MM.1S (cell line): Measurements from ENCODE around the gene PPP2R3B.

Experiments used
- DNase-seq: peaks from one replicate; pipeline ENCODE4 v3.0.0-alpha.2; 2015
- H2AFZ ChIP-seq: fragments of 300-600 bp; sonication (generic); 2 replicates; pipeline ENCODE4 v1.6.0; 2016; ENCODE audit warnings: antibody characterized with exemption, low read length
- H3F3A ChIP-seq: fragments of 300-600 bp; sonication (generic); 2 replicates; pipeline ENCODE4 v1.6.1; 2016; ENCODE audit warnings: mild to moderate bottlenecking, antibody characterized with exemption, low read length, moderate library complexity, mixed read lengths; ENCODE audit not compliant: insufficient read depth
- H3K27ac ChIP-seq: fragments of 300-600 bp; sonication (generic); 2 replicates; pipeline ENCODE4 v1.5.1; 2016; ENCODE audit warnings: mild to moderate bottlenecking, low read length
- H3K27me3 ChIP-seq: fragments of 300-600 bp; sonication (generic); replicated peaks from 2 replicates; pipeline ENCODE4 v1.6.0; 2016; ENCODE audit warnings: low read length; ENCODE audit not compliant: insufficient read depth
- H3K36me3 ChIP-seq: fragments of 300-600 bp; sonication (generic); replicated peaks from 2 replicates; pipeline ENCODE4 v1.6.1; 2016; ENCODE audit warnings: mild to moderate bottlenecking, low read length, mixed read lengths; ENCODE audit not compliant: insufficient read depth
- H3K4me1 ChIP-seq: fragments of 300-600 bp; sonication (generic); 2 replicates; pipeline ENCODE4 v1.6.1; 2016; ENCODE audit warnings: low read length, mixed read lengths
- H3K4me2 ChIP-seq: fragments of 300-600 bp; sonication (generic); 2 replicates; pipeline ENCODE4 v1.6.0; 2016; ENCODE audit warnings: low read depth, low read length
- H3K4me3 ChIP-seq: fragments of 300-600 bp; sonication (generic); 2 replicates; pipeline ENCODE4 v1.5.1; 2016; ENCODE audit warnings: low read length, mixed read lengths
- H3K79me2 ChIP-seq: fragments of 300-600 bp; sonication (generic); 2 replicates; pipeline ENCODE4 v1.6.1; 2016; ENCODE audit warnings: mixed run types, low read length, mixed read lengths
- H3K9ac ChIP-seq: fragments of 300-600 bp; sonication (generic); 2 replicates; pipeline ENCODE4 v1.6.1; 2016; ENCODE audit warnings: low read length, mixed read lengths
- H3K9me2 ChIP-seq: fragments of 300-600 bp; sonication (generic); replicated peaks from 2 replicates; pipeline ENCODE4 v1.6.1; 2016; ENCODE audit warnings: mild to moderate bottlenecking, low read length, mixed read lengths; ENCODE audit not compliant: insufficient read depth
- H3K9me3 ChIP-seq: fragments of 300-600 bp; sonication (generic); replicated peaks from 2 replicates; pipeline ENCODE4 v1.6.1; 2016; ENCODE audit warnings: mild to moderate bottlenecking, low read length, mixed read lengths; ENCODE audit not compliant: insufficient read depth
- H4K20me1 ChIP-seq: fragments of 300-600 bp; sonication (generic); 2 replicates; pipeline ENCODE4 v1.6.1; 2016; ENCODE audit warnings: mild to moderate bottlenecking, low read length, moderate library complexity, mixed read lengths; ENCODE audit not compliant: insufficient read depth
- CTCF ChIP-seq: fragments of 300-600 bp; sonication (generic); IDR thresholded peaks from 2 replicates; pipeline ENCODE4 v1.5.1; 2016; ENCODE audit warnings: antibody characterized with exemption, low read length, mixed read lengths
- EZH2 ChIP-seq: fragments of 300-600 bp; sonication (generic); optimal IDR thresholded peaks from 2 replicates; pipeline ENCODE3; 2017; ENCODE audit warnings: low read depth, mild to moderate bottlenecking, antibody characterized with exemption, low read length, mixed read lengths
- EZH2phosphoT487 ChIP-seq: fragments of 300-600 bp; sonication (generic); IDR thresholded peaks from 2 replicates; pipeline ENCODE4 v1.6.1; 2018; ENCODE audit warnings: antibody characterized with exemption, low read length

Gene PPP2R3B

GRCh38 chrX:363621-364375, 22.9 kb downstream of the PPP2R3B start:
- Histone ChIP-seq H3K27me3 (no peaks in the 10 kb centered on the region), H3K27ac (no peak overlapping the region), H3K4me2 (no peak overlapping the region), H3K36me3 (no peaks in the 10 kb centered on the region), H3F3A (no peaks in the 10 kb centered on the region), H3K4me1 (no peaks in the 10 kb centered on the region), H2AFZ (no peak overlapping the region), H3K9me3 (no peaks in the 10 kb centered on the region), H3K4me3 (no peak overlapping the region), H3K9me2 (no peaks in the 10 kb centered on the region), H3K79me2 (no peaks in the 10 kb centered on the region), H4K20me1 (no peaks in the 10 kb centered on the region), H3K9ac (no peak overlapping the region)
- DNase-seq, result no peak
- TF ChIP-seq EZH2phosphoT487 (no peak), EZH2 (no peak), CTCF (no peak)

- H3K9ac ChIP-seq, result no peak overlapping the region
- H3K79me2 ChIP-seq, result no peaks in the 10 kb centered on the region
Measured at GRCh38 chrX:362937-363620, 23.6 kb downstream of the PPP2R3B start.

GRCh38 chrX:362351-362750, 24.4 kb downstream of the PPP2R3B start:
- Histone ChIP-seq H3K4me3 (no peak overlapping the region), H3K79me2 (no peaks in the 10 kb centered on the region), H4K20me1 (no peaks in the 10 kb centered on the region), H3F3A (no peaks in the 10 kb centered on the region), H3K27ac (no peak overlapping the region), H3K36me3 (no peaks in the 10 kb centered on the region), H2AFZ (no peak overlapping the region), H3K27me3 (no peaks in the 10 kb centered on the region), H3K9ac (no peak overlapping the region), H3K4me2 (no peak overlapping the region), H3K4me1 (no peaks in the 10 kb centered on the region), H3K9me2 (no peaks in the 10 kb centered on the region), H3K9me3 (no peaks in the 10 kb centered on the region)
- no peak for DNase-seq
- TF ChIP-seq EZH2phosphoT487 (no peak), EZH2 (no peak), CTCF (no peak)

More at GRCh38 chrX:362937-363620, 23.6 kb downstream of the PPP2R3B start:
- H4K20me1 ChIP-seq, result no peaks in the 10 kb centered on the region
- no peaks in the 10 kb centered on the region for H3K27me3 ChIP-seq
- no peak overlapping the region for H3K4me3 ChIP-seq
- no peaks in the 10 kb centered on the region for H3F3A ChIP-seq
- no peaks in the 10 kb centered on the region for H3K9me2 ChIP-seq
- no peak overlapping the region for H3K4me2 ChIP-seq
- H3K9me3 ChIP-seq, result no peaks in the 10 kb centered on the region
- no peaks in the 10 kb centered on the region for H3K4me1 ChIP-seq
- H2AFZ ChIP-seq, result no peak overlapping the region
- H3K36me3 ChIP-seq, result no peaks in the 10 kb centered on the region
- no peak for DNase-seq
- no peak overlapping the region for H3K27ac ChIP-seq
- TF ChIP-seq CTCF, result no peak
- TF ChIP-seq EZH2phosphoT487, result no peak
